ENCODE measurements around the gene ATAD3C. TPM values are rescaled to one million over a fixed set of nuclear protein-coding genes. Genes with fewer than 3 reads are reported as not detected.
"Not testable (repeated sequence)": the region's sequence is repeated elsewhere in the genome, so short reads cannot be mapped to it uniquely, and the experiment has no call there.

ATAD3C gene
- total RNA-seq, 1 donor from 2014 or later: not detected

DNA sequence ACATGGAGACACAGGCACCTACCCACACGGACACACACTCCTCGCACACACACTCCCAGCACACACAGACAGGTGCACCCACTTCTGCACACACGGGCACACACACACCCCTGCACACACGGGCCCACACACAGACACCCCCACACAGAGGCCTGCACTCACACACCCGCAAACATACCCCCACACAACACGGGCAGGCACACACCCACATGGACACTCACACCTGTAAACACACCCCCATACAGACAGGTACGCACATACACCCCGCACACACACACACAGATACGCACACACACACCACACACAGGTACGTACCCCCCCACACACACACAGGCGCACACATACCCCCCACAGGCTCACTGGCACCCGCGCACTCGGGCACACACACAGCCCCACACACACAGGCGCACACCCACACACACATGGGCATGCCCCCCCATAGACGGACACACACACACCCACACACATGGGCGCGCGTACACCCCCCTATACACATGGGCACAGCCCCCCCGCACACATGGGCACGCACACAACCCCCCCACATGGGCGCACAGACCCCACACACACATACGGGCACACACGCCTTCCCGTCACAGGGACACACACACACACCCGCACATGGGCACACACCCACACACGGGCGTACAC is 68.6 kb downstream of the ATAD3C start:
- Histone ChIP-seq H3K4me3 (no peak overlapping the region), H3F3A (ENCODE audit: low read depth) (peaks cover 5% of the 10 kb centered on the region), H3K9ac (no peak overlapping the region), H3K79me2 (ENCODE audit: low read depth) (peaks cover 5% of the 10 kb centered on the region), H4K20me1 (ENCODE audit: low read depth) (no peaks in the 10 kb centered on the region), H3K27ac (no peak overlapping the region), H3K27me3 (no peaks in the 10 kb centered on the region), H2AFZ (replicated peaks) (no peak overlapping the region), H3K4me1 (no peaks in the 10 kb centered on the region), H3K9me3 (ENCODE audit: low read depth) (no peaks in the 10 kb centered on the region), H3K4me2 (no peak overlapping the region), H3K36me3 (no peaks in the 10 kb centered on the region)
- Mint-ChIP-seq H3K36me3 (peaks cover 10% of the 10 kb centered on the region), H3K27me3 (ENCODE audit: insufficient read depth, low read depth) (no peaks in the 10 kb centered on the region), H3K4me3 (peak overlapping the region; percentile 31), H3K4me1 (no peaks in the 10 kb centered on the region), H3K9me3 (no peaks in the 10 kb centered on the region), H3K27ac (no peak overlapping the region)
- TF ChIP-seq EZH2 (IDR thresholded peaks at IDR 0.05) (no peak), EZH2phosphoT487 (IDR thresholded peaks at IDR 0.05) (no peak)
- TF ChIP-seq, protein P1, sequence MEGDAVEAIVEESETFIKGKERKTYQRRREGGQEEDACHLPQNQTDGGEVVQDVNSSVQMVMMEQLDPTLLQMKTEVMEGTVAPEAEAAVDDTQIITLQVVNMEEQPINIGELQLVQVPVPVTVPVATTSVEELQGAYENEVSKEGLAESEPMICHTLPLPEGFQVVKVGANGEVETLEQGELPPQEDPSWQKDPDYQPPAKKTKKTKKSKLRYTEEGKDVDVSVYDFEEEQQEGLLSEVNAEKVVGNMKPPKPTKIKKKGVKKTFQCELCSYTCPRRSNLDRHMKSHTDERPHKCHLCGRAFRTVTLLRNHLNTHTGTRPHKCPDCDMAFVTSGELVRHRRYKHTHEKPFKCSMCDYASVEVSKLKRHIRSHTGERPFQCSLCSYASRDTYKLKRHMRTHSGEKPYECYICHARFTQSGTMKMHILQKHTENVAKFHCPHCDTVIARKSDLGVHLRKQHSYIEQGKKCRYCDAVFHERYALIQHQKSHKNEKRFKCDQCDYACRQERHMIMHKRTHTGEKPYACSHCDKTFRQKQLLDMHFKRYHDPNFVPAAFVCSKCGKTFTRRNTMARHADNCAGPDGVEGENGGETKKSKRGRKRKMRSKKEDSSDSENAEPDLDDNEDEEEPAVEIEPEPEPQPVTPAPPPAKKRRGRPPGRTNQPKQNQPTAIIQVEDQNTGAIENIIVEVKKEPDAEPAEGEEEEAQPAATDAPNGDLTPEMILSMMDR (IDR thresholded peaks at IDR 0.05): no peak
- no peak for DNase-seq (ENCODE audit: low spot score)

DNA sequence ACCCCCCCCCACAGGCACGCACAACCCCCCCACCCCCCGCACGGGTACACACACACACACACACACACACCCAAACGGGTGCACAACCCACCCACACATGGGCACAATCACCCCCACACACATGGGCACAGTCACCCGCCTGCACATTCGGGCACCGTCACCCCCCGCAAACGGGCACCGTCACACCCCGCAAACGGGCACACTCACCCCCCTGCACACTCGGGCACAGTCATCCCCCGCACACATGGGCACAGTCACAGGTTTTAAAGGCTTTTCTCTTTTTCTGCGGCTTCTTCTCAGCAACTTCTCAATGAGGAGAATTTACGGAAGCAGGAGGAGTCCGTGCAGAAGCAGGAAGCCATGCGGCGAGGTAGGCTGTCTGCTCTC is 69.1 kb downstream of the ATAD3C start:
- H3K36me3 ChIP-seq; H3K27ac ChIP-seq; H3K4me3 ChIP-seq; H3K27me3 ChIP-seq; H2AFZ ChIP-seq (replicated peaks); H3K4me1 ChIP-seq; H4K20me1 ChIP-seq (ENCODE audit: low read depth); H3K9ac ChIP-seq; H3K4me1 Mint-ChIP-seq; H3K4me2 ChIP-seq; H3K36me3 Mint-ChIP-seq; DNase-seq (ENCODE audit: low spot score); H3K9me3 ChIP-seq (ENCODE audit: low read depth); H3K9me3 Mint-ChIP-seq; H3K79me2 ChIP-seq (ENCODE audit: low read depth); H3F3A ChIP-seq (ENCODE audit: low read depth); H3K27ac Mint-ChIP-seq; H3K27me3 Mint-ChIP-seq (ENCODE audit: insufficient read depth, low read depth): not testable (repeated sequence)
- H3K4me3 Mint-ChIP-seq: peak overlapping the region; percentile 66

Other genes with a start within 250 kb of the ATAD3C start
- not detected in 2 replicates for gene TNFRSF18, start 243.1 kb upstream of the ATAD3C start, total RNA-seq (ENCODE audit: low replicate concordance)
- 0.09 TPM in 1 of 2 replicates, not detected in the other for gene TNFRSF4, start 235.5 kb upstream of the ATAD3C start, total RNA-seq (ENCODE audit: low replicate concordance)
- gene SDF4, start 217.7 kb upstream of the ATAD3C start, total RNA-seq (ENCODE audit: low replicate concordance): 16.6 and 43.4 TPM in 2 replicates
- gene B3GALT6, start 217.5 kb upstream of the ATAD3C start, total RNA-seq (ENCODE audit: low replicate concordance): 15.8 and 32.4 TPM in 2 replicates
- 0.28 and 2.1 TPM in 2 replicates for gene C1QTNF12, start 203.0 kb upstream of the ATAD3C start, total RNA-seq (ENCODE audit: low replicate concordance)
- 32.9 and 39.2 TPM in 2 replicates for gene UBE2J2, start 175.8 kb upstream of the ATAD3C start, total RNA-seq (ENCODE audit: low replicate concordance)
- 0.41 and 4.7 TPM in 2 replicates for gene SCNN1D, start 169.3 kb upstream of the ATAD3C start, total RNA-seq (ENCODE audit: low replicate concordance)
- 10.7 and 24.6 TPM in 2 replicates for gene ACAP3, start 141.8 kb upstream of the ATAD3C start, total RNA-seq (ENCODE audit: low replicate concordance)
- 3.7 and 22.5 TPM in 2 replicates for gene PUSL1, start 141.1 kb upstream of the ATAD3C start, total RNA-seq (ENCODE audit: low replicate concordance)
- gene INTS11, start 125.0 kb upstream of the ATAD3C start, total RNA-seq (ENCODE audit: low replicate concordance): 62.4 and 116 TPM in 2 replicates
- 1.0 and 13.5 TPM in 2 replicates for gene CPTP, start 124.9 kb upstream of the ATAD3C start, total RNA-seq (ENCODE audit: low replicate concordance)
- gene TAS1R3, start 118.4 kb upstream of the ATAD3C start, total RNA-seq (ENCODE audit: low replicate concordance): 0.22 TPM in 1 of 2 replicates, not detected in the other
- gene DVL1, start 100.3 kb upstream of the ATAD3C start, total RNA-seq (ENCODE audit: low replicate concordance): 14.5 and 64.1 TPM in 2 replicates
- 6.8 and 24.0 TPM in 2 replicates for gene MXRA8, start 91.1 kb upstream of the ATAD3C start, total RNA-seq (ENCODE audit: low replicate concordance)
- gene AURKAIP1, start 74.5 kb upstream of the ATAD3C start, total RNA-seq (ENCODE audit: low replicate concordance): 26.4 and 82.2 TPM in 2 replicates
- 143 and 198 TPM in 2 replicates for gene CCNL2, start 50.4 kb upstream of the ATAD3C start, total RNA-seq (ENCODE audit: low replicate concordance)
- gene MRPL20, start 42.4 kb upstream of the ATAD3C start, total RNA-seq (ENCODE audit: low replicate concordance): 89.0 and 96.1 TPM in 2 replicates
- gene ANKRD65, start 28.4 kb upstream of the ATAD3C start, total RNA-seq (ENCODE audit: low replicate concordance): 0.15 and 1.7 TPM in 2 replicates
- gene VWA1, start 14.0 kb upstream of the ATAD3C start, total RNA-seq (ENCODE audit: low replicate concordance): 2.4 and 7.0 TPM in 2 replicates
- 9.3 and 21.1 TPM in 2 replicates for gene ATAD3B, start 22.1 kb downstream of the ATAD3C start, total RNA-seq (ENCODE audit: low replicate concordance)
- 7.8 and 25.1 TPM in 2 replicates for gene ATAD3A, start 62.5 kb downstream of the ATAD3C start, total RNA-seq (ENCODE audit: low replicate concordance)
- gene TMEM240, start 90.9 kb downstream of the ATAD3C start, total RNA-seq (ENCODE audit: low replicate concordance): 8.0 and 13.3 TPM in 2 replicates
- gene SSU72, start 125.2 kb downstream of the ATAD3C start, total RNA-seq (ENCODE audit: low replicate concordance): 82.5 and 94.1 TPM in 2 replicates
- 2.5 and 7.8 TPM in 2 replicates for gene FNDC10, start 150.4 kb downstream of the ATAD3C start, total RNA-seq (ENCODE audit: low replicate concordance)
- 7.5 and 71.6 TPM in 2 replicates for gene MIB2, start 165.8 kb downstream of the ATAD3C start, total RNA-seq (ENCODE audit: low replicate concordance)
- 4.2 and 4.7 TPM in 2 replicates for gene MMP23B, start 182.5 kb downstream of the ATAD3C start, total RNA-seq (ENCODE audit: low replicate concordance)
- 12.6 and 16.9 TPM in 2 replicates for gene CDK11B, start 209.3 kb downstream of the ATAD3C start, total RNA-seq (ENCODE audit: low replicate concordance)
- 49.4 and 71.6 TPM in 2 replicates for gene SLC35E2B, start 243.1 kb downstream of the ATAD3C start, total RNA-seq (ENCODE audit: low replicate concordance)

All from neural progenitor cell (in vitro differentiated cells).